ES-I3 (cell line): Measurements from ENCODE around the gene TMPRSS12.
"Not testable (repeated sequence)": the region's sequence is repeated elsewhere in the genome, so short reads cannot be mapped to it uniquely, and the experiment has no call there.

ENCODE experiments used
- H3K36me3 ChIP-seq: 2 replicates; pipeline ENCODE4 v1.6.1; 2013; ENCODE audit warnings: mild to moderate bottlenecking, low read length, control low read depth, moderate library complexity; ENCODE audit not compliant: insufficient read depth
- H3K4me1 ChIP-seq: 2 replicates; pipeline ENCODE4 v1.6.1; 2013; ENCODE audit warnings: mild to moderate bottlenecking, control low read depth, low read length; ENCODE audit not compliant: insufficient read depth
- H3K9ac ChIP-seq: 2 replicates; pipeline ENCODE4 v1.6.1; 2013; ENCODE audit warnings: low read depth, mild to moderate bottlenecking, low read length, moderate library complexity
- H3K9me3 ChIP-seq: 2 replicates; pipeline ENCODE4 v1.6.1; 2013; ENCODE audit warnings: mild to moderate bottlenecking, low read length, moderate library complexity; ENCODE audit not compliant: control insufficient read depth, insufficient read depth

Gene TMPRSS12

GRCh38 chr12:50839042-50839441, 3.7 kb upstream of the TMPRSS12 start:
- Histone ChIP-seq H3K36me3 (no peaks in the 10 kb centered on the region; the same call in 1 of the 2 replicates), H3K4me1 (no peaks in the 10 kb centered on the region), H3K9me3 (peaks cover 4% of the 10 kb centered on the region; the same call in 1 of the 2 replicates), H3K9ac (no peak overlapping the region)

GRCh38 chr12:50840809-50841487, 1.8 kb upstream of the TMPRSS12 start:
- no peaks in the 10 kb centered on the region for H3K4me1 ChIP-seq
- no peaks in the 10 kb centered on the region; the same call in 1 of the 2 replicates for H3K36me3 ChIP-seq
- no peaks in the 10 kb centered on the region; the same call in 1 of the 2 replicates for H3K9me3 ChIP-seq
- no peak overlapping the region for H3K9ac ChIP-seq

- no peaks in the 10 kb centered on the region; the same call in 1 of the 2 replicates for H3K9me3 ChIP-seq
- no peaks in the 10 kb centered on the region; the same call in 1 of the 2 replicates for H3K36me3 ChIP-seq
- H3K9ac ChIP-seq: no peak overlapping the region
- no peaks in the 10 kb centered on the region for H3K4me1 ChIP-seq
These were observed 802 bp upstream of the TMPRSS12 start for GRCh38 chr12:50841716-50842531.

GRCh38 chr12:50845021-50845647, 2.4 kb downstream of the TMPRSS12 start:
- no peaks in the 10 kb centered on the region; the same call in 1 of the 2 replicates for H3K9me3 ChIP-seq
- no peaks in the 10 kb centered on the region for H3K4me1 ChIP-seq
- H3K36me3 ChIP-seq: no peaks in the 10 kb centered on the region
- no peak overlapping the region for H3K9ac ChIP-seq

- no peak overlapping the region for H3K9ac ChIP-seq
- H3K36me3 ChIP-seq: no peaks in the 10 kb centered on the region
- H3K4me1 ChIP-seq: no peaks in the 10 kb centered on the region
- H3K9me3 ChIP-seq: no peaks in the 10 kb centered on the region; the same call in 1 of the 2 replicates
These were observed 6.2 kb downstream of the TMPRSS12 start for GRCh38 chr12:50848963-50849362.

GRCh38 chr12:50855218-50855617, 12.5 kb downstream of the TMPRSS12 start:
- not testable (repeated sequence) for H3K4me1 ChIP-seq, H3K36me3 ChIP-seq, H3K9ac ChIP-seq, H3K9me3 ChIP-seq

- not testable (repeated sequence) for H3K9ac ChIP-seq, H3K9me3 ChIP-seq, H3K36me3 ChIP-seq, H3K4me1 ChIP-seq
These were observed 13.0 kb downstream of the TMPRSS12 start for GRCh38 chr12:50855679-50856078.

GRCh38 chr12:50859621-50860310, 17.0 kb downstream of the TMPRSS12 start:
- H3K4me1 ChIP-seq: no peaks in the 10 kb centered on the region
- H3K36me3 ChIP-seq: no peaks in the 10 kb centered on the region
- H3K9me3 ChIP-seq: no peaks in the 10 kb centered on the region
- H3K9ac ChIP-seq: no peak overlapping the region

- Histone ChIP-seq H3K4me1 (no peaks in the 10 kb centered on the region), H3K9ac (no peak overlapping the region), H3K36me3 (no peaks in the 10 kb centered on the region), H3K9me3 (peaks cover 4% of the 10 kb centered on the region; the same call in 1 of the 2 replicates)
These were observed 19.6 kb downstream of the TMPRSS12 start for GRCh38 chr12:50862316-50862715.

- no peaks in the 10 kb centered on the region for H3K36me3 ChIP-seq
- peaks cover 4% of the 10 kb centered on the region; the same call in 1 of the 2 replicates for H3K9me3 ChIP-seq
- no peaks in the 10 kb centered on the region for H3K4me1 ChIP-seq
- no peak overlapping the region for H3K9ac ChIP-seq
These were observed 22.5 kb downstream of the TMPRSS12 start for GRCh38 chr12:50865266-50865665.

- H3K4me1 ChIP-seq, H3K9me3 ChIP-seq, H3K9ac ChIP-seq, H3K36me3 ChIP-seq: not testable (repeated sequence)
These were observed 26.2 kb downstream of the TMPRSS12 start for GRCh38 chr12:50868881-50869280.

GRCh38 chr12:50882563-50882962, 39.8 kb downstream of the TMPRSS12 start:
- Histone ChIP-seq H3K9ac (no peak overlapping the region), H3K4me1 (no peaks in the 10 kb centered on the region), H3K36me3 (no peaks in the 10 kb centered on the region), H3K9me3 (no peaks in the 10 kb centered on the region)

GRCh38 chr12:50887191-50887590, 44.5 kb downstream of the TMPRSS12 start:
- H3K9ac ChIP-seq: no peak overlapping the region
- no peaks in the 10 kb centered on the region for H3K4me1 ChIP-seq
- H3K36me3 ChIP-seq: no peaks in the 10 kb centered on the region
- H3K9me3 ChIP-seq: no peaks in the 10 kb centered on the region

- H3K36me3 ChIP-seq: no peaks in the 10 kb centered on the region
- H3K9ac ChIP-seq: no peak overlapping the region
- no peaks in the 10 kb centered on the region for H3K9me3 ChIP-seq
- no peaks in the 10 kb centered on the region for H3K4me1 ChIP-seq
These were observed 45.9 kb downstream of the TMPRSS12 start for GRCh38 chr12:50888666-50889065.
